SKM-1 (cell line): ENCODE measurements around the gene UNC5CL.

ENCODE experiments used
- DNase-seq: peaks from one replicate; lab custom pipeline; 2025; ENCODE audit not compliant: unreplicated experiment; lab: John Stamatoyannopoulos, UW

Gene UNC5CL

DNA sequence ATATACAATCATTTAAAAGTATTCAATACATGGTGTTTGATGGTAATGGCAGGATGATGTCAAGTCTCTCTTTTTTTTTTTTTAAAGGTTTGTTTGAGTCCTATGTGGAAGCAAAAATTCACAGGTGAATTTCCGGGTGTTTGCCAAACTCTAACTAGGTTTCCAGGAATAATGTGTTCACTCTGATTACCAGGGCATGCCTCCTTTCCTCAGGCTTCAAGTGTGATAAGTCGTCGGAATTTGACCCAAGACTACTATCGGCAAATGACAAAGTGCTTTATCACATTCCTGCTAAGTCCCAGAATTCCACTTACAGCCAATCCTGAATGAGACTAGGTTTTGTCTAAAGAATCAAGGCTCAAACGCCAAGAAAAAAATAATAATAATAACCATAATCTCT is 25.8 kb upstream of the UNC5CL start:
- no peak for DNase-seq

DNA sequence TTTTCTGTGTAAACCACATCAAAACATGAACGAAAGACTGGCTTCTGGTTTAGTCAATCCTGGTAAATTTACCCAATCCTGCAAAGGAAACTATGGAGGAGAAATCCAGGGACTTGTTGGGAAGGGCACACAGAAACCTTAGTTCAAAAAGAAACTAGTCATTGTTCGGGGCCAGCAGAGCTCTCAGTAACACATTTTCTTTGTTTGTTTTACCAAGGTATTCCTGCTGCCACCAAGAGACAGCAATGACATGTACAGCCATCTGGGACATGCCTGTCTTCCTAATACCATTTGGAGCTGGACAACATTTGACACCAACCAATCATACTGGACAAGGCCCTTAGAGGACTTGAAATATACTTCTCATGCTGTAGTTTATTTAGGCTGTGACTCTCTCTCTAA is 24.9 kb upstream of the UNC5CL start:
- no peak for DNase-seq

DNA sequence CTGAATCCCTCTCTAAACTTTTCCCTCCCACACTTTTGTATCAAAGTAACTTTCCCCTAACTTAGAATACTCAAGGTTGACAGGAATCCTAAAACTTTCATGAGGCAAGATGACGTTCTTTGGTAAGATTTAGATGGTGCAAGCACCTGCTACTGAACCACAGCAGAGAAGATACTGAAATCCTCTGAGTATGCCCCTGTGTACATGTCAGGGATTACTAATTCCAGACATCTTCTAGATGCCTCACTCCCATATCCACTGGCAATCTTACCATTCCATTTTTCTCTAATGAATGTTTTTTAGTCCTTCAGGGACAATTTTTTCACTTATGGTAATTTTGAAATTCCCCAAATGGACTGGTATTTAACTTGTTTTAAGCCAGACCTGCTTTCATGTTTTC is 23.0 kb upstream of the UNC5CL start:
- DNase-seq = no peak

DNA sequence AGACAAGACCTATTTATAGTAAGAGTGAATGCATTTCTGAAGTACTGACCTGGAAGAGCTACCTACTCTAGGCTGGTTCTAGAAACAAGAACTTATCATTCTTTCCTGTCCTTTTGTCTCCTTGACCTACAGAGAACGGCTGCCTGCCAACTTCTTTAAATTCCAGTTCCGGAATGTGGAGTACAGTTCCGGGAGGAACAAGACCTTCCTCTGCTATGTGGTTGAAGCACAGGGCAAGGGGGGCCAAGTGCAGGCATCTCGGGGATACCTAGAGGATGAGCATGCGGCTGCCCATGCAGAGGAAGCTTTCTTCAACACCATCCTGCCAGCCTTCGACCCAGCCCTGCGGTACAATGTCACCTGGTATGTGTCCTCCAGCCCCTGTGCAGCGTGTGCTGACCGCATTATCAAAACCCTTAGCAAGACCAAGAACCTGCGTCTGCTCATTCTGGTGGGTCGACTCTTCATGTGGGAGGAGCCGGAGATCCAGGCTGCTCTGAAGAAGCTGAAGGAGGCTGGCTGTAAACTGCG is 22.2 kb upstream of the UNC5CL start:
- no peak for DNase-seq

DNA sequence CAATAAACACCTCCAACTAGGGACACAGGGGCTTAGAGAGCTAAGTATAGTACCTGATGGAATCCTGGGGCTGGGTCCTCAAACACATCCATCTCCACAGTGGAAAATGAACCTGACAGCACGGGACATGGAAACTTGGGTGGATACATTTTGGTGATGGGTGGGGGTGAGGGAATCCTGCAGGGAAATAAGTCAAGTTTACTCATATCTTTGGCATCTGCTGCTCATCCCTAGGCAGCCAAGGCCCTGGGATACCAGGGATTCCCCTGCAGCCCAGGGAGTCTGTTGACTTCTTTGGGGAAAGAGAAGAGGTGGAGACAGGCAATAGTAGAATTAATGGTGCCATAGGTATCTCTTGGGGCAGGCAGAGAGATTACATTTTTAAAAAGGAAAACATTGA is 20.5 kb upstream of the UNC5CL start:
- DNase-seq = no peak

- DNase-seq = no peak
Observed at GRCh38 chr6:41058783-41059181, 19.8 kb upstream of the UNC5CL start.

- no peak for DNase-seq
Observed at GRCh38 chr6:41056768-41057490, 17.9 kb upstream of the UNC5CL start.

GRCh38 chr6:41055149-41055548 is 16.1 kb upstream of the UNC5CL start:
- no peak for DNase-seq

- DNase-seq = no peak
Observed at GRCh38 chr6:41054511-41054910, 15.5 kb upstream of the UNC5CL start.

DNA sequence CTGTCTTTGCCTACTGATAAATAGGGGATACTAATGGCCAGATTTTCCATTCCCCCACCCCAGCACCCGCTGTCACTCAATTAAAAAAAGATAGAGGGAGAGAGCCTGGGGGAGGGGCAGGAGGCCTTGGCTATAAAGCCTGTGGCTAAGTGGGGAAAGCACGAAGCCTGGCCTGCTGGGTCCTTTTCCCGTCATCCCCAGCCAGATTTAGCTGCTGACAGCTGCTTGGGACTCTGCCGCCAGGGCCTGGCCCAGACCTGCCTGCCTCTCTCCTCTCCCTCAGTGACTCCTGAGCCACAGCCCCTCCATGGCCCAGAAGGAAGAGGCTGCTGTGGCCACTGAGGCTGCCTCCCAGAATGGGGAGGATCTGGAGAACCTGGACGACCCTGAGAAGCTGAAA is 14.0 kb upstream of the UNC5CL start, which contains the start of gene APOBEC2:
TSS of gene APOBEC2 (plus strand) at position 162 of the 400 bp plus-strand sequence. CDS start at position 308, 146 bp downstream.
- no peak for DNase-seq

GRCh38 chr6:41051873-41052272 is 12.9 kb upstream of the UNC5CL start:
- DNase-seq = peak; percentile 82

GRCh38 chr6:41050536-41050935 is 11.5 kb upstream of the UNC5CL start:
- DNase-seq = no peak

- DNase-seq = no peak
Observed at GRCh38 chr6:41049955-41050354, 10.9 kb upstream of the UNC5CL start.

DNA sequence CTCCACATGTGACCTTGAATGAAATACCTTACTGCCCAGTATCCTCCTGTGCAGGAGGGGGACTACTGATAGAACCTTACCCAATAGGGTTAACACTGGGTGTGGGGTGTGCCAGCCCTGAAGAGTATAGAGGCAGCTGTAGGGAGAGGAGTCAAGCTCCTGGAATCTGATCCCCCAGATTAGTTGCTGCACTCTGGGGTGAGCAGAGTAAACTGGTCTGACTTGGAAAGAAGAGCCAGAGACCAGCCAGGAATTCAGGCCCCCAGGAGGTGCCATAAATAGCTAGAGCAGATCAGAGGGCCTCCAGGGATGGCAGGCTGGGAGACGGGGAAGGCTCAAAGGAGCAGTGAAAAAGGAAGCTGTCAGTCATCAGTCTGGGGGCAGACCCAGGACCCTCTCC is 10.5 kb upstream of the UNC5CL start:
- DNase-seq = no peak

GRCh38 chr6:41047745-41048732 is 9.0 kb upstream of the UNC5CL start:
- DNase-seq = no peak

DNA sequence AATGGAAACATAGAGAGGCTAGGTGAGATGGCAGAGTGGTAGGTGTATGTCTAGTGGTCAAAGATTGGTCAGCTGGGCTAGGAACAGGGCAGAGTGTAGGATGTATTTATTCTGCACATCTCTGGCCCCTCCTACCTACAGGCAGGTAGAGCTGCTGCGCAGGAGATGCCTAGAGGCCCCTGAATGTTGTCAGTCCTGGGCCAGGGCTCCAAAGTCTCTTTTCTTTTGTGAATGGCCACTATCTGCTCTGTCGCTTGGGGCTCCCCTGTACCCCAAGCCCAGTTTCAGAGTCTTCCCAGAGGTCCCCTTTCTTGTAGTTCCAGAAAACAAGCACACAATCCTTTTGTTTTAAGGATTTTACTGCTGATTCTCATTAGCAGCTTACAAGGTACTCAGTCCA is 8.3 kb upstream of the UNC5CL start:
- DNase-seq = no peak

GRCh38 chr6:41046084-41046483 is 7.1 kb upstream of the UNC5CL start:
- no peak for DNase-seq

GRCh38 chr6:41045664-41046063 is 6.6 kb upstream of the UNC5CL start:
- DNase-seq = no peak

DNA sequence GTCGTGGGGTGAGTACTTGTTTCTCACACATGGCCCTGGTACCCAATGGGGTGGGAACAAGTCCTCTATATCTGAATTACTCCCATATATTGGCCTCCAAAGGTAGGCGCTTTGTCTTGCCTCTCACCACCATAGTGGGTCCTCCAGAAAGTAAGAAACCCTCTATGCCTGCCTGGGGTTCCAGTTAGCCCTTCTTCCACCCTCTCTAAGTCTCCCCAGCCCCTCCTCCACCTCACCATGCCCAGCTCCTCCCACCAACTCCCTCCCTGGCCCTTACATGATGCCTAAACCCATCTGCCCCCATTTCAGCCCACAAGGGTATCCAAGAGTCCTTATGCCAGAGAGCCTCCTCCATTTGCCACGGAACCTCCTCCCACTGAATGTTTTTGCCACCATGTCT is 4.1 kb upstream of the UNC5CL start:
- no peak for DNase-seq

GRCh38 chr6:41042226-41043055 is 3.4 kb upstream of the UNC5CL start, which contains the start of gene TSPO2:
TSS of gene TSPO2 (plus strand) at chr6:41042467. CDS start at chr6:41042986, 519 bp downstream.
- no peak for DNase-seq
